Measurements from ENCODE around the gene TSPAN4. TPM values are rescaled to one million over a fixed set of nuclear protein-coding genes. Genes with fewer than 3 reads are reported as not detected.
A peak's percentile ranks its signal among the peaks of the same experiment; 100 is the strongest.

The TSPAN4 gene
- total RNA-seq, 1 experiment from 2014 or later = 399 TPM

GRCh38 chr11:802018-802617, 40.5 kb upstream of the TSPAN4 start:
- H3K4me3 ChIP-seq = no peak overlapping the region
- H3K27me3 ChIP-seq = no peaks in the 10 kb centered on the region
- DNase-seq = no peak
- H3K9me3 ChIP-seq = no peaks in the 10 kb centered on the region
- H3K36me3 ChIP-seq = peaks cover 36% of the 10 kb centered on the region

- Histone ChIP-seq H3K9me3 (no peaks in the 10 kb centered on the region), H3K36me3 (peaks cover 36% of the 10 kb centered on the region), H3K4me3 (no peak overlapping the region), H3K27me3 (no peaks in the 10 kb centered on the region)
- DNase-seq = no peak
Observed at GRCh38 chr11:802693-803466, 39.8 kb upstream of the TSPAN4 start.

GRCh38 chr11:803467-803742, 39.2 kb upstream of the TSPAN4 start:
- H3K4me3 ChIP-seq = no peak overlapping the region
- H3K9me3 ChIP-seq = no peaks in the 10 kb centered on the region
- DNase-seq = no peak
- H3K27me3 ChIP-seq = no peaks in the 10 kb centered on the region
- H3K36me3 ChIP-seq = peaks cover 36% of the 10 kb centered on the region

GRCh38 chr11:803770-804598, 38.7 kb upstream of the TSPAN4 start:
- peaks cover 39% of the 10 kb centered on the region for H3K36me3 ChIP-seq
- no peaks in the 10 kb centered on the region for H3K27me3 ChIP-seq
- DNase-seq = no peak
- H3K4me3 ChIP-seq = peak overlapping the region; percentile 56
- no peaks in the 10 kb centered on the region for H3K9me3 ChIP-seq

GRCh38 chr11:804599-804964, 38.1 kb upstream of the TSPAN4 start:
- peaks cover 35% of the 10 kb centered on the region for H3K36me3 ChIP-seq
- no peaks in the 10 kb centered on the region for H3K9me3 ChIP-seq
- no peak for DNase-seq
- peak overlapping the region; percentile 56 for H3K4me3 ChIP-seq
- H3K27me3 ChIP-seq = no peaks in the 10 kb centered on the region

- peaks cover 49% of the 10 kb centered on the region for H3K36me3 ChIP-seq
- no peaks in the 10 kb centered on the region for H3K27me3 ChIP-seq
- DNase-seq = peak; percentile 86
- H3K9me3 ChIP-seq = no peaks in the 10 kb centered on the region
- H3K4me3 ChIP-seq = peak overlapping the region; percentile 82
Observed at GRCh38 chr11:808427-809286, 34.0 kb upstream of the TSPAN4 start.

GRCh38 chr11:809287-810039, 33.2 kb upstream of the TSPAN4 start, which contains the start of gene RPLP2:
RPLP2 (plus strand) TSS chr11:809967; CDS start chr11:810235, 268 bp downstream.
- Histone ChIP-seq H3K36me3 (peaks cover 53% of the 10 kb centered on the region), H3K9me3 (no peaks in the 10 kb centered on the region), H3K4me3 (peak within 1 kb of the TSS; percentile 82), H3K27me3 (no peaks in the 10 kb centered on the region)
- DNase-seq = peak; percentile 98

- peak overlapping the region; percentile 82 for H3K4me3 ChIP-seq
- DNase-seq = no peak
- peaks cover 59% of the 10 kb centered on the region for H3K36me3 ChIP-seq
- no peaks in the 10 kb centered on the region for H3K9me3 ChIP-seq
- no peaks in the 10 kb centered on the region for H3K27me3 ChIP-seq
Observed at GRCh38 chr11:810040-810567, 32.5 kb upstream of the TSPAN4 start.

- peak overlapping the region; percentile 82 for H3K4me3 ChIP-seq
- DNase-seq = no peak
- peaks cover 59% of the 10 kb centered on the region for H3K36me3 ChIP-seq
Observed at GRCh38 chr11:811446-812245, 31.0 kb upstream of the TSPAN4 start.

GRCh38 chr11:812390-812789, 30.3 kb upstream of the TSPAN4 start:
- Histone ChIP-seq H3K9me3 (no peaks in the 10 kb centered on the region), H3K36me3 (peaks cover 59% of the 10 kb centered on the region), H3K4me3 (no peak overlapping the region), H3K27me3 (no peaks in the 10 kb centered on the region)
- no peak for DNase-seq

More at GRCh38 chr11:811446-812245, 31.0 kb upstream of the TSPAN4 start:
- Histone ChIP-seq H3K9me3 (no peaks in the 10 kb centered on the region), H3K27me3 (no peaks in the 10 kb centered on the region)

GRCh38 chr11:813072-813455, 29.6 kb upstream of the TSPAN4 start:
- no peak for DNase-seq
- H3K9me3 ChIP-seq = no peaks in the 10 kb centered on the region
- no peak overlapping the region for H3K4me3 ChIP-seq
- H3K27me3 ChIP-seq = no peaks in the 10 kb centered on the region
- H3K36me3 ChIP-seq = peaks cover 59% of the 10 kb centered on the region

- no peak for DNase-seq
- Histone ChIP-seq H3K27me3 (no peaks in the 10 kb centered on the region), H3K36me3 (peaks cover 59% of the 10 kb centered on the region), H3K9me3 (no peaks in the 10 kb centered on the region), H3K4me3 (no peak overlapping the region)
Observed at GRCh38 chr11:813456-814096, 29.1 kb upstream of the TSPAN4 start.

GRCh38 chr11:815675-816432, 26.8 kb upstream of the TSPAN4 start:
- Histone ChIP-seq H3K36me3 (peaks cover 46% of the 10 kb centered on the region), H3K27me3 (no peaks in the 10 kb centered on the region), H3K4me3 (no peak overlapping the region), H3K9me3 (no peaks in the 10 kb centered on the region)
- no peak for DNase-seq

- H3K9me3 ChIP-seq = no peaks in the 10 kb centered on the region
Observed at GRCh38 chr11:816433-816779, 26.2 kb upstream of the TSPAN4 start.

More at GRCh38 chr11:816433-816779, 26.2 kb upstream of the TSPAN4 start:
- no peak for DNase-seq
- Histone ChIP-seq H3K36me3 (peaks cover 41% of the 10 kb centered on the region), H3K4me3 (no peak overlapping the region), H3K27me3 (no peaks in the 10 kb centered on the region)

Data from MG63 (cell line).